ENCODE measurements around the gene FSTL3. TPM values are rescaled to one million over a fixed set of nuclear protein-coding genes. Genes with fewer than 3 reads are reported as not detected.

The FSTL3 gene
- total and polyA plus RNA-seq, 4 donors: 15.1 to 172 (median 114) TPM

DNA sequence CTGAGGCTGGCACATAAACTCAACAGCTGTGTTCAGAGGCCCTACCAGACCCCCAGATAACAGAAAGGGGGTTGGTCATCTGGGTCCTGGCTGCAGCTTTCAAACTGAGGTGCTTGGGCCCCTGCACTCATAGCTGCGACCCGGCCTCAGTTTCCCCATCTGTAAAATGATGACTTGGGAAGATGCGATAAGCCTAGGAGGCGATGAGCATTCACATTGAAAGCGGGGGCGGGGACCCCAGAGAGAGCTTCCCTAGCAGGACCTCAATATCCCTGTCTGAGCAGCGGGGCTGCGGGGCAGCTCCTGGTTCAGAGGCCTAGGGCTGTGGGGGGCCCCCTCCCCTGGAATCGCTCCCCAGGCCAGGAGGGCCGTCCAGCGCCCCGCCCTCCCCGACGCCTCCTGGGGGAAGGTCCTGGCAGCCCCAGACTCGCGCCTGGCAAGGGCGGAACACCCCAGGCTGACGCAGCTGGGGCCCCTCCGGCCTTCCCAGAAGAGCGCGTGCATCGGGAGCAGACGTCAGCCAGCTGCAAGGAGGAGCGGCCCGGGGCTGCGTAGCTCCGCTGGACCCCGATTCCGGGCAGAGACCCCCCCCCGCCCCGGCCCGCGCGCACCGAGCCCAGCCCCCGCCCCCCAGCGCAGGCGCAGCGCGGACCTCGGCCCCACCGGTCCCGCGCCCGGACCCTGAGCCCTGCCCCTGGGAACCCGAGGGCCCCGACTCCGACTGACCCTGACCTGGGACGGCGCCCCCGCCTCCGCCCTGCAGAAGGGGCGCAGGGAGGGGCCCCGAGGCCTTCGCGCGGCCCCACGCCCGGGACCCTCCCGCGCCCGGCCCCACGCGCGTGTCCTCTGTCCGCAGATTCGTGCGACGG, 3.5 kb downstream of the FSTL3 start:
- H3K27ac ChIP-seq (ENCODE audit: low read depth in 1 of 2, low read length in 1 of 2): peak overlapping the region; percentile 92 to 98
- 5% methylated on average over 61 to 69 of the region's 69 CpGs for WGBS, 2 donors
- no peak overlapping the region for H3K9ac ChIP-seq (ENCODE audit: insufficient read depth in 1 of 2, low read length in 2 of 2)
- TF ChIP-seq, protein P1, sequence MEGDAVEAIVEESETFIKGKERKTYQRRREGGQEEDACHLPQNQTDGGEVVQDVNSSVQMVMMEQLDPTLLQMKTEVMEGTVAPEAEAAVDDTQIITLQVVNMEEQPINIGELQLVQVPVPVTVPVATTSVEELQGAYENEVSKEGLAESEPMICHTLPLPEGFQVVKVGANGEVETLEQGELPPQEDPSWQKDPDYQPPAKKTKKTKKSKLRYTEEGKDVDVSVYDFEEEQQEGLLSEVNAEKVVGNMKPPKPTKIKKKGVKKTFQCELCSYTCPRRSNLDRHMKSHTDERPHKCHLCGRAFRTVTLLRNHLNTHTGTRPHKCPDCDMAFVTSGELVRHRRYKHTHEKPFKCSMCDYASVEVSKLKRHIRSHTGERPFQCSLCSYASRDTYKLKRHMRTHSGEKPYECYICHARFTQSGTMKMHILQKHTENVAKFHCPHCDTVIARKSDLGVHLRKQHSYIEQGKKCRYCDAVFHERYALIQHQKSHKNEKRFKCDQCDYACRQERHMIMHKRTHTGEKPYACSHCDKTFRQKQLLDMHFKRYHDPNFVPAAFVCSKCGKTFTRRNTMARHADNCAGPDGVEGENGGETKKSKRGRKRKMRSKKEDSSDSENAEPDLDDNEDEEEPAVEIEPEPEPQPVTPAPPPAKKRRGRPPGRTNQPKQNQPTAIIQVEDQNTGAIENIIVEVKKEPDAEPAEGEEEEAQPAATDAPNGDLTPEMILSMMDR (IDR thresholded peaks at IDR 0.05; ENCODE audit: control extremely low read depth, extremely low read depth): no peak
- H3K36me3 ChIP-seq (ENCODE audit: control insufficient read depth in 4 of 4, insufficient read depth in 4 of 4, low read length in 4 of 4): peaks cover 0 to 2% (median 0%) of the 10 kb centered on the region in 4 donors
- no peaks in the 10 kb centered on the region for H3K9me3 ChIP-seq (ENCODE audit: control insufficient read depth in 4 of 4, insufficient read depth in 3 of 4, low read length in 3 of 4)
- H3K4me1 ChIP-seq (ENCODE audit: control insufficient read depth in 5 of 5, insufficient read depth in 5 of 5, low read length in 5 of 5): peaks cover 0 to 27% (median 12%) of the 10 kb centered on the region in 5 donors
- peak overlapping the region; percentile 66 for H3K4me3 ChIP-seq
- peaks cover 0 to 10% (median 3%) of the 10 kb centered on the region in 3 donors for H3K27me3 ChIP-seq (ENCODE audit: control insufficient read depth in 3 of 3, insufficient read depth in 3 of 3, low read length in 2 of 3)
- no peak for ATAC-seq (ENCODE audit: insufficient read depth, low FRiP score)
- DNase-seq: peak; percentile 83 to 88 (median 85)

DNA sequence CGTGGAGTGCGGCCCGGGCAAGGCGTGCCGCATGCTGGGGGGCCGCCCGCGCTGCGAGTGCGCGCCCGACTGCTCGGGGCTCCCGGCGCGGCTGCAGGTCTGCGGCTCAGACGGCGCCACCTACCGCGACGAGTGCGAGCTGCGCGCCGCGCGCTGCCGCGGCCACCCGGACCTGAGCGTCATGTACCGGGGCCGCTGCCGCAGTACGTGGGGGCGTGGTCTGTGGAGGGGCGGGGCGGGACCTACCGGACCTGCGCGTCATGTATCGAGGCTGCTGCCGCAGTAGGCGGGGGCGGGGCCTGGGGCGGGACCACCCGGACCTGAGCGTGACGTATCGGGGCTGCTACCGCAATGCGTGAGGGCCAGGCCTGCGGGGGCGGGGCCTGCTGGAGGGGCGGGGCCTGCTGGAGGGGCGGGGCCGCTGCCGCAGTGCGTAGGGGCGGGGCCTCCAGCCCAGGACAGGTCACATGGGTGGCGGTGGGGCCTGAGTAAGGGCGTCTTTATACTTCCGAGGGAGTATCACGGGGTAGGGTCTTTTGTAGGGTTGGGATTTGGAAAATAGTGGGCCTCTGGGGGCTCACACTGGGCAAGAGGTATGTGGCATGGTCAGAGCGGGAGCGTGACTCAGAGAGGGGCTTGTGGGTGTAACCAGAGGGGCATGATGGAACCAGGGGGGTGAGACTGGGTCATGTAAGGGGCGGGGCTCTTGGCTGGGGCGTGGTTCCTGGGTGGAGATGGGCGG, 4.3 kb downstream of the FSTL3 start:
- Histone ChIP-seq H3K4me3 (peak overlapping the region; percentile 66), H3K9me3 (ENCODE audit: control insufficient read depth in 4 of 4, insufficient read depth in 3 of 4, low read length in 3 of 4) (no peaks in the 10 kb centered on the region), H3K9ac (ENCODE audit: insufficient read depth in 1 of 2, low read length in 2 of 2) (no peak overlapping the region), H3K27ac (ENCODE audit: low read depth in 1 of 2, low read length in 1 of 2) (peak overlapping the region; percentile 92 to 98), H3K4me1 (ENCODE audit: control insufficient read depth in 5 of 5, insufficient read depth in 5 of 5, low read length in 5 of 5) (peaks cover 0 to 24% (median 11%) of the 10 kb centered on the region in 5 donors), H3K27me3 (ENCODE audit: control insufficient read depth in 3 of 3, insufficient read depth in 3 of 3, low read length in 2 of 3) (peaks cover 0 to 8% (median 3%) of the 10 kb centered on the region in 3 donors), H3K36me3 (ENCODE audit: control insufficient read depth in 4 of 4, insufficient read depth in 4 of 4, low read length in 4 of 4) (peaks cover 0 to 2% (median 0%) of the 10 kb centered on the region in 4 donors)
- DNase-seq (peak; percentile 98 to 100 (median 98)), ATAC-seq (ENCODE audit: insufficient read depth, low FRiP score) (peak; percentile 88)
- TF ChIP-seq, protein P1 (IDR thresholded peaks at IDR 0.05; ENCODE audit: control extremely low read depth, extremely low read depth): peak; percentile 57
- WGBS, 2 donors: 0 to 1% methylated on average over 52 to 70 of the region's 70 CpGs

DNA sequence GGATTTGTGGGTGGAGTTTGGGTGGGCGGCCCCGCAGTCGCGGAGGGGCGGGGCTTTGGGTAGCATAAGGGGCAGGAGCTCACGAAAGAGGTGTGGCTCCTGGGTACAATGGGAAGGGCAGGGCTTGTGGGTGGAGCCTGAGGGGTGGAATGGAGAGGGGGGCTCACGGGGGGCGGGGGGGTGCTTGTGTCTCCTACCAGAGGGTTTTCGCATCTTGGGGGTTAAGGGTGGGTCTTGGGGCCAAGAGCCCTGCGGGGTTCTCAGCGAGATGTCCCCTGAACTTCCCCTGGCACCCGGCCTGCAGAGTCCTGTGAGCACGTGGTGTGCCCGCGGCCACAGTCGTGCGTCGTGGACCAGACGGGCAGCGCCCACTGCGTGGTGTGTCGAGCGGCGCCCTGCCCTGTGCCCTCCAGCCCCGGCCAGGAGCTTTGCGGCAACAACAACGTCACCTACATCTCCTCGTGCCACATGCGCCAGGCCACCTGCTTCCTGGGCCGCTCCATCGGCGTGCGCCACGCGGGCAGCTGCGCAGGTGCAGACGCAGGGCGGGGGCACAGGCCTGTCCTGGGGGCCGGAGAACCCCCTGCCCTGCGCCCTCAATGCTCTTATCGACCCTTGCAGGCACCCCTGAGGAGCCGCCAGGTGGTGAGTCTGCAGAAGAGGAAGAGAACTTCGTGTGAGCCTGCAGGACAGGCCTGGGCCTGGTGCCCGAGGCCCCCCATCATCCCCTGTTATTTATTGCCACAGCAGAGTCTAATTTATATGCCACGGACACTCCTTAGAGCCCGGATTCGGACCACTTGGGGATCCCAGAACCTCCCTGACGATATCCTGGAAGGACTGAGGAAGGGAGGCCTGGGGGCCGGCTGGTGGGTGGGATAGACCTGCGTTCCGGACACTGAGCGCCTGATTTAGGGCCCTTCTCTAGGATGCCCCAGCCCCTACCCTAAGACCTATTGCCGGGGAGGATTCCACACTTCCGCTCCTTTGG, 5.1 kb downstream of the FSTL3 start:
- H3K27ac ChIP-seq (ENCODE audit: low read depth in 1 of 2, low read length in 1 of 2): peak overlapping the region in 1 of 2 donors; percentile 26
- peaks cover 0 to 2% (median 0%) of the 10 kb centered on the region in 4 donors for H3K36me3 ChIP-seq (ENCODE audit: control insufficient read depth in 4 of 4, insufficient read depth in 4 of 4, low read length in 4 of 4)
- peak in 1 of 3 donors; percentile 83 for DNase-seq
- no peaks in the 10 kb centered on the region for H3K9me3 ChIP-seq (ENCODE audit: control insufficient read depth in 4 of 4, insufficient read depth in 3 of 4, low read length in 3 of 4)
- ATAC-seq (ENCODE audit: insufficient read depth, low FRiP score): no peak
- TF ChIP-seq, protein P1 (IDR thresholded peaks at IDR 0.05; ENCODE audit: control extremely low read depth, extremely low read depth): no peak
- H3K27me3 ChIP-seq (ENCODE audit: control insufficient read depth in 3 of 3, insufficient read depth in 3 of 3, low read length in 2 of 3): peaks cover 0 to 4% (median 3%) of the 10 kb centered on the region in 3 donors
- H3K9ac ChIP-seq (ENCODE audit: insufficient read depth in 1 of 2, low read length in 2 of 2): no peak overlapping the region
- peaks cover 0 to 19% (median 6%) of the 10 kb centered on the region in 5 donors for H3K4me1 ChIP-seq (ENCODE audit: control insufficient read depth in 5 of 5, insufficient read depth in 5 of 5, low read length in 5 of 5)
- 37 to 54% methylated on average over 51 to 54 of the region's 54 CpGs for whole genome bisulfite sequencing, 2 donors
- H3K4me3 ChIP-seq: no peak overlapping the region

All from lung (tissue), 12 donors.